Stimulated activated memory B cell treated with anti-CD40 and anti-IgM and Interleukin-4, amounts not matched to agents 10 μg/mL and 1 μg/mL and 100 μg/mL, for 72 hours (primary cell): ENCODE results near the gene MLPH.

ENCODE experiments used
- ATAC-seq: fragments of 150-1000 bp; cut with Tn5 transposase; 2 replicates; pipeline ENCODE4 v1.10.0; 2021
- H3K27ac Mint-ChIP-seq: one replicate; pipeline ENCODE4 v1.8.0; 2022; ENCODE audit warnings: mild to moderate bottlenecking, mixed read lengths
- H3K27me3 Mint-ChIP-seq: one replicate; pipeline ENCODE4 v1.8.0; 2022; ENCODE audit warnings: mixed read lengths
- H3K36me3 Mint-ChIP-seq: one replicate; pipeline ENCODE4 v1.8.0; 2022; ENCODE audit warnings: mixed read lengths
- H3K4me1 Mint-ChIP-seq: one replicate; pipeline ENCODE4 v1.8.0; 2022; ENCODE audit warnings: mixed read lengths
- H3K4me3 Mint-ChIP-seq: one replicate; pipeline ENCODE4 v1.8.0; 2022; ENCODE audit warnings: mild to moderate bottlenecking, moderate library complexity, mixed read lengths
- H3K9me3 Mint-ChIP-seq: one replicate; pipeline ENCODE4 v1.8.0; 2022; ENCODE audit warnings: mixed read lengths

The MLPH gene

DNA sequence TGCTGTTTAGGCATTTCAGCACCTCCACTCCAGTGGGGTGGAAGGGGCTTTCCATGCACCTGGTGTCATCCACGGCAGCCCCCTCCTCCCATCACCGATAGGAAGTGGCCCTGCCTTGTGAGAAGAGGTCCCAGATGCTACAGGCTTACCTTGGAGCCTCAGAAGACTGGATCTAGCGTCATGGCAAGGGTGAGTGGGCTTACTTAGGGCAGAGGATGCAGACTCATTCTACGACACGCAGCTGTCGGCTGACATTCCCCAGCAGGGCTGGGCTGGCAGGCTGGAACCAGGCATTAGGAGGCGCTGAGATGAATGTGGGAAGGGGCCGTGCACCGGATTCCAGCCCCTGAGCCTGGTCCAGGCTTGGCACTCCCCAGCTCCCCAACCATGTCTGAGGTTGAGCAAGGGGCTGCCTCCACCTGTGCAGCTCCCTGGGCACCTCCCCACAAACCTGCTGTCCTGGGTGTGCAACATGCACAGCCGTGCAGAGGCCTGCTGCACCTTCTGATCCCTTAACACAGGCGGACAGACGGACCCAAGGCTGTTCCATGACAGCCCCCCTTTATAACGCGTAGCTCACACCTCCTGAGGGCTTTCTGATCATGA is 77.6 kb downstream of the MLPH start:
- Mint-ChIP-seq H3K27me3 (peaks cover 10% of the 10 kb centered on the region), H3K4me1 (no peaks in the 10 kb centered on the region), H3K27ac (no peak overlapping the region), H3K36me3 (no peaks in the 10 kb centered on the region), H3K9me3 (peaks cover 3% of the 10 kb centered on the region), H3K4me3 (no peak overlapping the region)
- ATAC-seq = no peak

- no peak for ATAC-seq
- Mint-ChIP-seq H3K27me3 (peaks cover 9% of the 10 kb centered on the region), H3K27ac (no peak overlapping the region), H3K4me1 (no peaks in the 10 kb centered on the region), H3K9me3 (peaks cover 3% of the 10 kb centered on the region), H3K36me3 (no peaks in the 10 kb centered on the region), H3K4me3 (no peak overlapping the region)
Observed at GRCh38 chr2:237565974-237566373, 78.9 kb downstream of the MLPH start.

- Mint-ChIP-seq H3K4me3 (no peak within 1 kb of the TSS), H3K4me1 (no peaks in the 10 kb centered on the region), H3K36me3 (no peaks in the 10 kb centered on the region), H3K9me3 (peaks cover 3% of the 10 kb centered on the region), H3K27me3 (peaks cover 9% of the 10 kb centered on the region), H3K27ac (no peak within 1 kb of the TSS)
- no peak for ATAC-seq
Observed at GRCh38 chr2:237566401-237567235, 79.6 kb downstream of the MLPH start, which contains the start of gene PRLH. TSS of gene PRLH (plus strand) at chr2:237566574. CDS start at chr2:237566574, 0 bp downstream.

DNA sequence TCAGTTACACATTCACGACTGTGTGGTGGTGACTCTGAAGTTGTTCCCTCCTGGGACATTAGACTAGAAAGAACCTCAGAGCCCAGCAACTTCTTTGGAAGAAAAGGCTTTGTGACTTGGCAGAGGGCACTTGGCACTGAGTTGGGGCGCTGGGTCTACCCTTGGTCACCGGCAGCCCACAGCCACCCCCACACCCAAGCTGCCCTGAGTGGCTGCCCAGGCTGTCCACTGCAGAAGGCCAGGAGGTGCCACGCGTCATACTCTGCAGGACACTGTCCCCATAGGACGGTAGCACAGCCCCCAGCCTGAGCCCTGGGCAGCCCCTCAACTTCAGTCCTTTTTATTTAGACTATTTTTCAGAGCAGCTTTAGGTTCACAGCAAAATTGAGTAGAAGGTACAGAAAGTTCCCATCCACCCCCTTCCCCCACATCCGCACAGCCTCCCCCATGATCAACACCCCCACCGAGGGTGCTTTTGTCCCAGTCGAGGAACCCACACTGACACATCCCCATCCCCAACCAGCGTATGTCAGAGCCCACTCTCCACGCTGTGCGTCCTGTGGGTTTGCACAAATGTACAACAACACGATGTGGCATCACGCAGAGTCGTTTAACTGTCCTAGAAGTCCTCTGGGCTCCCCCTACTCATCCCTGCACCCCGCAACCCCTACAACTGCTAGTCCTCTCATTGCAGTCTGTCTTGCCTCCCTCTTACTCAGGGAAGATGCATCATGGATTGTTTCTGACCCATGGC is 80.4 kb downstream of the MLPH start:
- Mint-ChIP-seq H3K4me3 (no peak overlapping the region), H3K27me3 (peaks cover 9% of the 10 kb centered on the region), H3K9me3 (peaks cover 3% of the 10 kb centered on the region), H3K27ac (no peak overlapping the region), H3K4me1 (no peaks in the 10 kb centered on the region), H3K36me3 (no peaks in the 10 kb centered on the region)
- ATAC-seq = no peak

DNA sequence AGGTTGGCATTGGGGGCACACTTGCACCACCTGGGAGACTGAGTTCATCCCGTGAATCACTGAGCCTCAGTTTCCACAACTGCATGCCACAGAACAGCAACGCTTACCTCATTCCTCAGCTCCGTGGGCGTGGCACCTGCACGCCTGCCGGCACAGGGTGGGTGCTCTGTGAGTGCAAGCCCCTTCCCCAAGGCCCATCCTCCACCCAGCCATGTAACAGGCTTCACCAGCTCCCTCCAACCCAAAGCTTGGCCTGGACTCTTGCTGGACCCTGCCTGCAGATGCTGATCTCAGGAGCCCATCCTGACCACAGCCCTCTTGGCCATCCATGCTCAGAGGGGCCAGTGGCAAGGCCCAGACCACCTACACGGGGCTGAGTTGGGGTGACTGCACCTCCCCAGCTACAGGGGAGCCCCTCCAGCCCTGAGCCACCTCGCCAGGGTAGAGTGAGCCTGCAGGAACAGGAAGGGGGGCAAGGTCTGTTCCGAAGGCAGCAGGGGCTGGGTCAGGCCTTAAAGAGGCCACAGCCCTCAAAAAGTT is 81.1 kb downstream of the MLPH start:
- ATAC-seq = no peak
- Mint-ChIP-seq H3K36me3 (no peaks in the 10 kb centered on the region), H3K27ac (no peak overlapping the region), H3K4me3 (no peak overlapping the region), H3K4me1 (no peaks in the 10 kb centered on the region), H3K9me3 (peaks cover 3% of the 10 kb centered on the region), H3K27me3 (peaks cover 9% of the 10 kb centered on the region)

GRCh38 chr2:237569041-237569440 is 82.0 kb downstream of the MLPH start:
- Mint-ChIP-seq H3K9me3 (peaks cover 3% of the 10 kb centered on the region), H3K27me3 (peaks cover 14% of the 10 kb centered on the region), H3K36me3 (no peaks in the 10 kb centered on the region)

DNA sequence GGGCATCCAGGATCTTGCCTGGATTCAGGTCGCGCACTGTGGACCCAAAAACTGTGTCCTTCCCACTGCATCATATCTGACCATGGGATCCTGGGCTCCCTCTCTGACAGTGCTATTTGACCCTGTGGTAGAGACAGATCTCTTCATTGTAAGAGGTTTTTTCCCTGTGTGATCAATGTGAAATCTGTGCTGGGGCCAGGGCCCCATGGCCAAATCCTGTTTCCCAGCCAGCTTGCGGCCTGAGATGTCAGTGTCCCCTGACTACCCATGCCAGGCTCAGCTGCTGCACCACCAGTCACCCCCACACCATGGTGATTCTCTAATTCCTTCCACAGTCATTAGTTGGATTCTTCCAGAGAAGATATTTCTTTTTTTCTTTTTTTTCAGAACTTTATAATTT is 82.8 kb downstream of the MLPH start:
- Mint-ChIP-seq H3K4me3 (no peak overlapping the region), H3K27ac (no peak overlapping the region), H3K36me3 (no peaks in the 10 kb centered on the region), H3K9me3 (peaks cover 3% of the 10 kb centered on the region), H3K4me1 (no peaks in the 10 kb centered on the region), H3K27me3 (peaks cover 23% of the 10 kb centered on the region)
- no peak for ATAC-seq

More at GRCh38 chr2:237569041-237569440, 82.0 kb downstream of the MLPH start:
- no peak overlapping the region for H3K4me3 Mint-ChIP-seq
- ATAC-seq = no peak
- H3K4me1 Mint-ChIP-seq = no peaks in the 10 kb centered on the region
- no peak overlapping the region for H3K27ac Mint-ChIP-seq

GRCh38 chr2:237570776-237571335 is 83.8 kb downstream of the MLPH start:
- H3K9me3 Mint-ChIP-seq = peaks cover 3% of the 10 kb centered on the region
- H3K4me3 Mint-ChIP-seq = no peak overlapping the region
- peaks cover 31% of the 10 kb centered on the region for H3K27me3 Mint-ChIP-seq
- ATAC-seq = no peak
- no peak overlapping the region for H3K27ac Mint-ChIP-seq
- H3K4me1 Mint-ChIP-seq = no peaks in the 10 kb centered on the region
- H3K36me3 Mint-ChIP-seq = no peaks in the 10 kb centered on the region

DNA sequence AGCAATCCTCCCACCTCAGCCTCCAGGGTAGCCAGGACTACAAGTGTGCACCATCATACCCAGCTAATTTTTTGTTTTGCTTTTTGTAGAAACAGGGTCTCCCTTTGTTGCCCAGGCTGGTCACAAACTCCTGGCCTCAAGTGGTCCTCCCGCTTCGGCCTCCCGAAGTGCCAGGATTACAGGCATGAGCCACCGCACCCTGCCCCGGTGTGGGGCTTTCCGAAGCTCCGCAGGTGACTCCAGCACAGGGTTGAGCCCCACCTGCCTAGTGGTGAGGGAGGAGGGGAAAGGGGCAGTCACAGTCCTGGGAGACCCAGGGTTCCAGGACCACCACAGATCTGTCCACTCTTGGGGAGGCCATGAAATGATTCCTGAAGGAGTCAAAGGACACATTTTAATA is 84.5 kb downstream of the MLPH start:
- Mint-ChIP-seq H3K4me3 (no peak overlapping the region), H3K27me3 (peaks cover 38% of the 10 kb centered on the region), H3K4me1 (no peaks in the 10 kb centered on the region), H3K9me3 (peaks cover 3% of the 10 kb centered on the region), H3K27ac (no peak overlapping the region), H3K36me3 (no peaks in the 10 kb centered on the region)
- no peak for ATAC-seq

DNA sequence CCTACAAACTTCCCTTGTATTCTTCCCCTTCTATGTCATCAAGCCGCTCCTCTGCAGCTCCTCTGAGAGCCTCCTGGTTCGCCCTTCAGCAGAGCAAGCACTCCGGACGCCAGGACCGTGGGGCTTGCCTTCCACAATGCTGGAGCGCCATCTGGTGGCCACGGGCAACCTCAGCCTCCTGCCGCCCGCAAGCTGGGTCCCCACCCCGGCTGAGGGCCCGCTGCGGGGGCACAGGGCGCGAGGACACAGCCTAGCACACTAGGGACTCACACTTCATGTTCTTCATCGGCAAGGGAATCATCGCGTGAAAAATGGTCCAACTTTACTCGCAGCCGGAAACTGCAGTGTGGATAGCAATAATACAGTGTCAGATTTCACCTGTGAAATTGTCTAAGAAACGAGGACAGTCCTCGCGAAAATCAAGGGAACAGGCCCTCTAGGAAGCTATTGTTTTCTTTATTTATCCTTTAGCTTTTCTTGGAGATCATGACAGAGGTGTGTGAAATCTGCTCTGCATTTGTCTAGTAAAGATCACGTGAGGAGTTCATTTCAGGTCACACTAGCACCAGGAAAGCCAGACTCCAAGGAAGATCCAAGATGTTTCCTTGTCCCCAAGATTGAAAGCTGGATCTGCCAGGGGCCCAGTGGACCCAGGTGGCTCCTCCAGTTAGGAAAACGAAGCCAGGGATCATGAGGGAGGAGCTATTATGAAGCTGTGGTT is 85.1 kb downstream of the MLPH start:
- peak; percentile 89 for ATAC-seq
- Mint-ChIP-seq H3K36me3 (no peaks in the 10 kb centered on the region), H3K27me3 (peaks cover 44% of the 10 kb centered on the region), H3K9me3 (peaks cover 3% of the 10 kb centered on the region), H3K4me3 (no peak overlapping the region), H3K4me1 (no peaks in the 10 kb centered on the region), H3K27ac (no peak overlapping the region)

DNA sequence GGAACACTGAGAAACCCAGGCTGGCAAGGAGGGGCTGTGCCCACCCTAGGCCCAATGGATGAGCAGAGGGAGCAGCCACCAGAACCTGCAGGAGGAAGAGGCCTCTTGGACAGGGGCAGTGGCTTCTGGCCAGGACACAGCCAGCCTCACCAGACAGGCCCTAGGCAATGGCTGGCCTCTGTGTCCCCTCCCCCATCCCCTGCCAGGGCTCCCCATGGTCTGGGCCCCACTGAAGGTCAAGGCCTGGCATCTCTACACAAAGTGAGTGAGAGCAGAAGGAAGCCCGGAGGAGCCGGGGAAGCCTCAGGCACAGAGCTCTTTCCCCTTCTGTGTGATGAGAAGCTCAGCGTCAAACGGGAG is 85.7 kb downstream of the MLPH start:
- Mint-ChIP-seq H3K4me1 (no peaks in the 10 kb centered on the region), H3K27me3 (peaks cover 50% of the 10 kb centered on the region), H3K9me3 (peaks cover 3% of the 10 kb centered on the region), H3K36me3 (no peaks in the 10 kb centered on the region), H3K4me3 (no peak overlapping the region), H3K27ac (no peak overlapping the region)
- ATAC-seq = no peak

DNA sequence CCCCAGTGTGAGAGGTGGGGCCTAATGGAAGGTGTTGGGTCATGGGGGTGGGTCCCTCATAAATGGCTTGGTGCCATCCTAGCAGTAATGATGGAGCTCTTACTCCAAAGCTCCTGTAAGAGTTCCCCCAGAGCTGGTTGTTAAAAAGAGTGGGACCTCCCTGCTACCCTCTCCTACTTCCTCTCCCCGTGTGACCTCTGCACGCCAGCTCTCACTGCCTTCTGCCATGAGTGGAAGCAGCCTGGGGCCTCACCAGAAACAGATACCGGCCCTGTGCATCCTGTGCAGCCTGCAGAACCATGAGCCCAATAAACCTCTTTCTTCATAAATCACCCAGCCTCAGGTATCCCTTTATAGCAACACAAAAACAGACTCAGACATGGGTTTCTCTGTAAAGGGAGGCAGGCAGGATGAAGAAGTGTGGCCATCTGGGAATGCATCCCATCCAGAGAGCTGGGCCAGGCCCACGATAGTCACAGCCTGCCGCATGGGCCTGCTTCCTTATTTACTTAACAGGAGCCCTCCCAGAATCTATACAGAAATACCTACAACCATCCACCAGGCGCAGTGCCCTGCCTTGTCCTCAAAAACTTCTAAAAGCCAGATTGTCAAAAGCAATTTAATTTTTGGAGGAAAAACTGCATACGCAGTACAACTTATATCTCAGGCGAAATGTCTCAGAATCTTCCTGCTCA is 86.8 kb downstream of the MLPH start:
- no peaks in the 10 kb centered on the region for H3K36me3 Mint-ChIP-seq
- ATAC-seq = no peak
- no peak overlapping the region for H3K27ac Mint-ChIP-seq
- peaks cover 56% of the 10 kb centered on the region for H3K27me3 Mint-ChIP-seq
- H3K4me3 Mint-ChIP-seq = no peak overlapping the region
- H3K4me1 Mint-ChIP-seq = no peaks in the 10 kb centered on the region
- H3K9me3 Mint-ChIP-seq = peaks cover 2% of the 10 kb centered on the region

DNA sequence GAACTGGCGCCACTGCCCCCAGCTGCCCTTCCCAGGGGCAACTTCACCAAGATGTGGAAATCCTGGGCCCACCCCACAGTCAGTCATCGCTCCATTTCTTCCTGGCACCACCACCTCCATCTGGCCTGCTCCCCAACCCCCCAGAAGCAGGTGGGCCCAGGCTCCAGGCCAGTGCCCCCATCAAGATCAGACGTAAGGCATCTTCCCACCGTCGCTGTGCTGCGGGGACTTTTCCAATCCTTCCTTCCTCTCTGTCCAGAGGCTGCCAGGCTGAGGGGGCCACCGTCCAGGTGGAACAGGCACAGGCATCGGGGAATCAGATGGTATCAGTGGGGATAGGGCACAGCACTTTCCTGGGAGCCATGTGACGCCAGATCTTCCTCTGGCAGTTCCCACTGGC is 87.4 kb downstream of the MLPH start:
- Mint-ChIP-seq H3K4me3 (no peak overlapping the region), H3K36me3 (no peaks in the 10 kb centered on the region), H3K27ac (no peak overlapping the region), H3K9me3 (no peaks in the 10 kb centered on the region), H3K27me3 (peaks cover 60% of the 10 kb centered on the region), H3K4me1 (no peaks in the 10 kb centered on the region)
- no peak for ATAC-seq
